GM13977 (cell line): Measurements from ENCODE around the gene LMLN.

Experiments
- DNase-seq: peaks from one replicate; pipeline ENCODE4 v3.0.0; 2012; ENCODE audit warnings: low spot score
- CTCF ChIP-seq: IDR thresholded peaks from 2 replicates; pipeline ENCODE4 v1.5.1; 2012; ENCODE audit warnings: mild to moderate bottlenecking, control low read depth; ENCODE audit not compliant: insufficient read depth; ENCODE audit errors: extremely low read depth, missing control alignments
- in situ Hi-C: fragments of 300-500 bp; cut with MboI; formaldehyde crosslinking; loops from one replicate; pipeline ENCODE4 v1.12.0; 2022; ENCODE audit warnings: low sequenced_read_pairs, low pct_unique_long_range_greater_than_20kb, mixed read lengths, inconsistent platforms; ENCODE audit not compliant: unreplicated experiment

LMLN gene

GRCh38 chr3:198027045-198027798, 67.2 kb downstream of the LMLN start:
- DNase-seq = no peak
- in situ Hi-C loops = no loop called here
- TF ChIP-seq CTCF = no peak

DNA sequence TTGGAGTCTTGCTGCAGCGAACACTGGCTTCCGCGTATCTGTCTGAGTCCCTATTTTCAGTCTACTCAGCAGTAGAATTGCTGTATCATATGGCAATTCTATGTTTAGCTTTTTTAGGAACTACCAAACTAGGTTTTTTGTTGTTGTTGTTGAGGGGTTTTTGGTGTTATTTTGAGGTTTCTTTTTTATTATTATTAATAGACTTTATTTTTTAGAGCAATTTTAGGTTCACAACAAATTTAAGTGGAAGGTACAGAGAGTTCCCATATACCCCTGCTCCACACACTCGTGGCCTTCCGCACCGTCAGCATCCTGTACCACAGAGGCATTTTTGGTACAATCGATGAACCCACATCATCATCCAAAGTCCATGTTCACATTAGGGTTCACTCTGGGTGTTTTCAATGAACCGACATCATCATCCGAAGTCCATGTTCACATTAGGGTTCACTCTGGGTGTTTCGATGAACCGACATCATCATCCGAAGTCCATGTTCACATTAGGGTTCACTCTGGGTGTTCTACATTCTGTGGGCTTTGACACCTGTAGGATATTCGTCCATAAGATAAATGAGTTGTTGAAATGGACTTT, 67.9 kb downstream of the LMLN start:
- no peak for DNase-seq
- in situ Hi-C loops = no loop called here
- no peak for TF ChIP-seq CTCF

- DNase-seq = no peak
- in situ Hi-C loops = no loop called here
- TF ChIP-seq CTCF = no peak
These were observed 68.7 kb downstream of the LMLN start for GRCh38 chr3:198028718-198029117.

DNA sequence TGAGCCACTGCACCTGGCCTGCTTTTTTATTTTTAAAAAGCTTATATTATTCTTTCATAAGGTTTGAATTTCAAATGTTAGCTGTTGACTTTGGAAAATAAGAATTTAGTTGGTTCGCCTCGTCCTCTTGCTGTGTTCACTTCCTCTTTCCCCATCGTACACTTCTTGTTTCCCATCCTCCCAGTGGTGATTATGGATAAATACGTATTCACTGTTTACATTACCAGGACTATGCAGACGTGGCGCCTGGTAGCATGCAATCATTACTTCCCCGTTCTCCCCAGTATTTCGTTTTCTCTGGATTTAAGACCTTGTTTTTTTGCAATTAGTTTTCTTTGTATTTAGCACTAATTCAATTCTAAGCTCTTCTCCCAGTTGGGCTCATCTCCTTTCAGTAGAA, 70.1 kb downstream of the LMLN start:
- no peak for TF ChIP-seq CTCF
- in situ Hi-C loops = no loop called here
- no peak for DNase-seq

- TF ChIP-seq CTCF = no peak
- in situ Hi-C loops = no loop called here
- DNase-seq = no peak
These were observed 70.7 kb downstream of the LMLN start for GRCh38 chr3:198030726-198031125.

DNA sequence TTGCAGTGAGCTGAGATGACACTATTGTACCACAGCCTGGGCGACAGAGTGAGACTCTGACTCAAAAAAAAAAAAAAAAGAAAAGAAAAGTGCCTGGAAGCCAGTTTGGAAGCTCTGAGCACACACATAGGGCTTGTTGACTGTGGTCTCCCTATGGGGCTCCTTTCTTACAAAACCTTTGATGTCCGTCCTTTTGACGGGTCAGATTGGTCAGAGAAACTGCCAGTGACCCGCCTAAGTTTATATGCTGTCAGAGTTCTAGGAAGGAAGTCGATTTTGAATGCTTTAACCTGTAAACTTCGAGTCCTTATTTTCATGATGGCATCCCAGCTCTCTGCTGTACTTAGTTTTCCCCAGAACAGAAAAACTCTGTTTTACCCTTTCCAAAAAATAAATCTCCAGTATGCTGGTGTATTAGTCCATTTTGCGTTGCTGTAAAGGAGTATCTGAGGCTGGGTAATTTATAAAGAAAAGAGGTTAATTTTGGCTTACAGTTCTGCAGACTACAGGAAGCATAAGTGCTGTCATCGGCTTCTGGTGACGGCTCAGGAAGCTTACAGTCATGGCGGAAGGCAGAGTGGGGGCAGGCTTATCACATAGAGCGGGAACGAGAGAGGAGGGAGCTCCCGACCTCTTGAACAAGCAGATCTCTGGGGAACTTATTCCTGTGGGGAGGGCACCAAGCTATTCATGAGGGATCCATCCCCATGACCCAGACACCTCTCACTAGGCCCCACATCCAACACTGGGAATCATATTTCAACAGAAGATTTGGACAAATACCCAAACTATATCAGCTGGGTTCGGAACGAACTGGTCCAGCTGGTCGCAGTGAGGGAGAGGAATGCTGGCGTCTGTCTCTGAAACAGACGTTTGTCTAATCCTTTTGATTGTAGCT, 72.3 kb downstream of the LMLN start:
- in situ Hi-C loops = no loop called here
- no peak for TF ChIP-seq CTCF
- DNase-seq = no peak
